GM23338 (cell line): ENCODE measurements around the gene OPN3. TPM values are rescaled to one million over a fixed set of nuclear protein-coding genes. Genes with fewer than 3 reads are reported as not detected.

Experiments used
- ATAC-seq: fragments of 200-7000 bp; cut with Tn5 transposase; 3 replicates; pipeline ENCODE4 v1.9.1; 2020
- DNase-seq: peaks from one replicate; pipeline ENCODE4 v3.0.0-alpha.2; 2015; ENCODE audit warnings: low spot score
- H2AFZ ChIP-seq: fragments of 200-600 bp; sonication (generic); 2 replicates; pipeline ENCODE4 v1.8.0; 2016; ENCODE audit warnings: antibody characterized with exemption, mild to moderate bottlenecking, moderate library complexity
- H3F3A ChIP-seq: fragments of 200-600 bp; sonication (generic); replicated peaks from 2 replicates; pipeline ENCODE4 v1.8.0; 2017; ENCODE audit warnings: antibody characterized with exemption, mixed run types, low read depth
- H3K27ac ChIP-seq: fragments of 200-600 bp; sonication (generic); 2 replicates; pipeline ENCODE4 v1.6.1; 2016; ENCODE audit warnings: low read depth
- H3K27me3 ChIP-seq: fragments of 200-600 bp; sonication (generic); 2 replicates; pipeline ENCODE4 v1.8.0; 2016; ENCODE audit warnings: mild to moderate bottlenecking, mixed run types, moderate library complexity; ENCODE audit not compliant: insufficient read depth
- H3K36me3 ChIP-seq: fragments of 200-600 bp; sonication (generic); 2 replicates; pipeline ENCODE4 v1.8.0; 2016; ENCODE audit warnings: mild to moderate bottlenecking; ENCODE audit not compliant: insufficient read depth
- H3K4me1 ChIP-seq: fragments of 200-600 bp; sonication (generic); 2 replicates; pipeline ENCODE4 v1.8.0; 2016; ENCODE audit warnings: mild to moderate bottlenecking, moderate library complexity; ENCODE audit not compliant: insufficient read depth
- H3K4me2 ChIP-seq: fragments of 200-600 bp; sonication (generic); 2 replicates; pipeline ENCODE4 v1.7.1; 2017; ENCODE audit warnings: mixed run types
- H3K4me3 ChIP-seq: fragments of 200-600 bp; sonication (generic); 2 replicates; pipeline ENCODE4 v1.6.1; 2016; ENCODE audit warnings: mixed run types
- H3K79me2 ChIP-seq: fragments of 200-600 bp; sonication (generic); replicated peaks from 2 replicates; pipeline ENCODE4 v1.8.0; 2017; ENCODE audit warnings: mild to moderate bottlenecking; ENCODE audit not compliant: insufficient read depth
- H3K9me2 ChIP-seq: fragments of 200-600 bp; sonication (generic); 2 replicates; pipeline ENCODE4 v1.8.0; 2017; ENCODE audit not compliant: insufficient read depth
- H4K20me1 ChIP-seq: fragments of 200-600 bp; sonication (generic); replicated peaks from 2 replicates; pipeline ENCODE4 v1.8.0; 2017; ENCODE audit warnings: mild to moderate bottlenecking; ENCODE audit not compliant: insufficient read depth
- H3K27ac Mint-ChIP-seq: 2 replicates; pipeline ENCODE4 v1.8.0; 2020; ENCODE audit warnings: inconsistent platforms, mild to moderate bottlenecking, moderate library complexity, mixed read lengths
- H3K27me3 Mint-ChIP-seq: 3 replicates; pipeline ENCODE4 v1.8.0; 2022; ENCODE audit warnings: low read depth, mild to moderate bottlenecking, moderate library complexity, mixed read lengths, inconsistent platforms; ENCODE audit not compliant: insufficient read depth, poor library complexity
- H3K36me3 Mint-ChIP-seq: 3 replicates; pipeline ENCODE4 v1.8.0; 2021; ENCODE audit warnings: low read depth, mild to moderate bottlenecking, inconsistent platforms, moderate library complexity, mixed read lengths
- H3K4me1 Mint-ChIP-seq: 3 replicates; pipeline ENCODE4 v1.8.0; 2020; ENCODE audit warnings: mild to moderate bottlenecking, inconsistent platforms, mixed read lengths
- H3K4me3 Mint-ChIP-seq: 3 replicates; pipeline ENCODE4 v1.8.0; 2021; ENCODE audit warnings: moderate library complexity, mild to moderate bottlenecking, inconsistent platforms, mixed read lengths
- H3K9me3 Mint-ChIP-seq: 3 replicates; pipeline ENCODE4 v1.8.0; 2020; ENCODE audit warnings: moderate library complexity, mild to moderate bottlenecking, inconsistent platforms, mixed read lengths
- CREB1 ChIP-seq: fragments of 250-450 bp; sonication (Bioruptor Pico); IDR thresholded peaks from 2 replicates; pipeline ENCODE4 v1.5.0; 2020; ENCODE audit warnings: low read depth, mild to moderate bottlenecking, moderate library complexity
- ETS1 ChIP-seq: IDR thresholded peaks from 2 replicates; pipeline ENCODE4 v1.6.1; 2016; ENCODE audit warnings: antibody characterized with exemption
- EZH2 ChIP-seq: fragments of 200-600 bp; sonication (generic); IDR thresholded peaks from one replicate; pipeline ENCODE4 v1.8.0; 2017; ENCODE audit warnings: antibody characterized with exemption, mild to moderate bottlenecking, low read depth; ENCODE audit not compliant: unreplicated experiment
- EZH2phosphoT487 ChIP-seq: fragments of 200-600 bp; sonication (generic); IDR thresholded peaks from one replicate; pipeline ENCODE4 v1.8.1; 2018; ENCODE audit warnings: antibody characterized with exemption; ENCODE audit not compliant: unreplicated experiment
- JUNB ChIP-seq: IDR thresholded peaks from one replicate; pipeline ENCODE4 v1.6.1; 2016; ENCODE audit warnings: antibody characterized with exemption; ENCODE audit not compliant: unreplicated experiment
- NANOG ChIP-seq: IDR thresholded peaks from 2 replicates; pipeline ENCODE4 v1.6.1; 2016; ENCODE audit warnings: antibody characterized with exemption, borderline replicate concordance
- POLR2AphosphoS5 ChIP-seq: IDR thresholded peaks from 2 replicates; pipeline ENCODE4 v1.6.1; 2016; ENCODE audit warnings: antibody characterized with exemption, low read depth
- REST ChIP-seq: IDR thresholded peaks from one replicate; pipeline ENCODE4 v1.6.1; 2018; ENCODE audit warnings: antibody characterized with exemption; ENCODE audit not compliant: unreplicated experiment
- STAT1 ChIP-seq: IDR thresholded peaks from one replicate; pipeline ENCODE4 v1.6.1; 2016; ENCODE audit warnings: antibody characterized with exemption; ENCODE audit not compliant: unreplicated experiment
- ZNF114 ChIP-seq: fragments of 250-450 bp; sonication (Bioruptor Pico); IDR thresholded peaks from 2 replicates; pipeline ENCODE4 v1.5.0; 2020; ENCODE audit warnings: mild to moderate bottlenecking, moderate library complexity
- ZNF331 ChIP-seq: fragments of 250-450 bp; sonication (Bioruptor Pico); IDR thresholded peaks from 2 replicates; pipeline ENCODE4 v1.5.0; 2020; ENCODE audit warnings: low read depth, mild to moderate bottlenecking, moderate library complexity
- polyA plus RNA-seq: library from polyadenylated mRNA; unstranded; fragments of >200 nt; fragmentation: Nextera tagmentation; extraction: Ambion mirVana; gene quantifications from 2 replicates; pipeline ENCODE4 v1.2.1, GENCODE V29; 2016
- total RNA-seq: library from RNA; depleted of rRNA; stranded (reverse); fragments of >200 nt; shearing (Covaris generic); gene quantifications from 2 replicates; pipeline ENCODE4 v1.2.3, GENCODE V29; 2014
- TF ChIP-seq, protein P1 (sequence below), 2 experiments: fragments of 200-600 bp in 1 of 2; sonication (generic) in 1 of 2; conservative IDR thresholded peaks; 2 replicates each; pipeline versions ENCODE4 v1.5.1 to v1.6.1; 2016 to 2017; ENCODE audit warnings: antibody characterized with exemption in 2 of 2, low read depth in 2 of 2, mild to moderate bottlenecking in 2 of 2, moderate library complexity in 1 of 2

The OPN3 gene
- total and polyA plus RNA-seq, 2 experiments from 2014 or later, result 23.7 to 46.8 TPM

DNA sequence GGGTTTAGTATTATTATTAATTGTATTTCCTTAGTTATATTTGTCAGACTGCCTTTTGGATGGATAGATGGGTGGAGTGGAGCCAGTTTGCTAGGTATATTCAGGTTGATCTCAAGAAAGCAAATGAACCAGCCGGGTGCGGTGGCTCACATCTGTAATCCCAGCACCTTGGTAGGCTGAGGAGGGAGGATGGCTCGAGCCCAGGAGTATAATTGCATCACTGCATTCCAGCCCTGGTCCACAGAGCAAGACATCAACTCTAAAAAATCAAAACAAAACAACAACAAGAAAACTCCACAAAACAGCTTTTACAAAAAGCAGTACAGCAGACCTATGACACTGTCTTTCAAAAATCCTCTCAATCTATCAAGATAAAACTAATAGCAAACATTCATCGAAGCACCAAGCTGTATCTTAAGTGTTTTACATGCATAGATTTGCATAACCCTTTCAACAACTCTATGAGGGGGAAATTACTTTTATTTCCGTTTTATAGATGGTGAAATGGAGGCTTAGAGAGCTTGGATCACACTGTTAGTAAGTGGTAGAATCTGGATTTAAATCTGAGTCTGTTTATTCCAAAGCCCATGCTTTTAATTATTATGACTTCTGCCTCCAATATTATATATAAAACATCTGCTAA is 82.5 kb downstream of the OPN3 start (continued):
- TF ChIP-seq NANOG (no peak), REST (no peak), EZH2phosphoT487 (no peak), JUNB (no peak), STAT1 (no peak), ETS1 (no peak), CREB1 (CRISPR knock-in tag) (no peak), ZNF331 (CRISPR knock-in tag) (no peak)

GRCh38 chr1:241557031-241557430 is 83.1 kb downstream of the OPN3 start:
- Histone ChIP-seq H3F3A (no peaks in the 10 kb centered on the region), H2AFZ (no peak overlapping the region), H3K36me3 (no peaks in the 10 kb centered on the region), H3K9me2 (no peaks in the 10 kb centered on the region), H3K79me2 (no peaks in the 10 kb centered on the region), H3K27me3 (no peaks in the 10 kb centered on the region), H3K4me1 (no peaks in the 10 kb centered on the region), H3K4me3 (no peak overlapping the region), H4K20me1 (no peaks in the 10 kb centered on the region), H3K27ac (no peak overlapping the region), H3K4me2 (no peak overlapping the region)
- ATAC-seq, result no peak
- Mint-ChIP-seq H3K27ac (peak overlapping the region; percentile 40; the same call in 1 of the 2 replicates), H3K9me3 (no peaks in the 10 kb centered on the region), H3K4me1 (no peaks in the 10 kb centered on the region; the same call in 2 of the 3 replicates), H3K27me3 (peaks cover 2% of the 10 kb centered on the region), H3K4me3 (no peak overlapping the region), H3K36me3 (no peaks in the 10 kb centered on the region)
- no peak for DNase-seq
- TF ChIP-seq, protein P1, sequence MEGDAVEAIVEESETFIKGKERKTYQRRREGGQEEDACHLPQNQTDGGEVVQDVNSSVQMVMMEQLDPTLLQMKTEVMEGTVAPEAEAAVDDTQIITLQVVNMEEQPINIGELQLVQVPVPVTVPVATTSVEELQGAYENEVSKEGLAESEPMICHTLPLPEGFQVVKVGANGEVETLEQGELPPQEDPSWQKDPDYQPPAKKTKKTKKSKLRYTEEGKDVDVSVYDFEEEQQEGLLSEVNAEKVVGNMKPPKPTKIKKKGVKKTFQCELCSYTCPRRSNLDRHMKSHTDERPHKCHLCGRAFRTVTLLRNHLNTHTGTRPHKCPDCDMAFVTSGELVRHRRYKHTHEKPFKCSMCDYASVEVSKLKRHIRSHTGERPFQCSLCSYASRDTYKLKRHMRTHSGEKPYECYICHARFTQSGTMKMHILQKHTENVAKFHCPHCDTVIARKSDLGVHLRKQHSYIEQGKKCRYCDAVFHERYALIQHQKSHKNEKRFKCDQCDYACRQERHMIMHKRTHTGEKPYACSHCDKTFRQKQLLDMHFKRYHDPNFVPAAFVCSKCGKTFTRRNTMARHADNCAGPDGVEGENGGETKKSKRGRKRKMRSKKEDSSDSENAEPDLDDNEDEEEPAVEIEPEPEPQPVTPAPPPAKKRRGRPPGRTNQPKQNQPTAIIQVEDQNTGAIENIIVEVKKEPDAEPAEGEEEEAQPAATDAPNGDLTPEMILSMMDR (conservative IDR thresholded peaks at IDR 0.05; ENCODE audit: low read depth in 2 of 2), result no peak
- TF ChIP-seq ZNF114 (CRISPR knock-in tag), result no peak
- TF ChIP-seq ZNF331 (CRISPR knock-in tag), result no peak
- TF ChIP-seq JUNB, result no peak
- TF ChIP-seq STAT1, result no peak
- no peak for TF ChIP-seq ETS1
- TF ChIP-seq NANOG, result no peak
- TF ChIP-seq EZH2, result no peak
- TF ChIP-seq POLR2AphosphoS5, result no peak
- no peak for TF ChIP-seq REST
- no peak for TF ChIP-seq EZH2phosphoT487
